ENCODE results near the gene LARP4B. TPM values are rescaled to one million over a fixed set of nuclear protein-coding genes. Genes with fewer than 3 reads are reported as not detected.

The LARP4B gene
- total RNA-seq, 4 donors from 2014 or later, result 68.6 to 113 (median 87.4) TPM

DNA sequence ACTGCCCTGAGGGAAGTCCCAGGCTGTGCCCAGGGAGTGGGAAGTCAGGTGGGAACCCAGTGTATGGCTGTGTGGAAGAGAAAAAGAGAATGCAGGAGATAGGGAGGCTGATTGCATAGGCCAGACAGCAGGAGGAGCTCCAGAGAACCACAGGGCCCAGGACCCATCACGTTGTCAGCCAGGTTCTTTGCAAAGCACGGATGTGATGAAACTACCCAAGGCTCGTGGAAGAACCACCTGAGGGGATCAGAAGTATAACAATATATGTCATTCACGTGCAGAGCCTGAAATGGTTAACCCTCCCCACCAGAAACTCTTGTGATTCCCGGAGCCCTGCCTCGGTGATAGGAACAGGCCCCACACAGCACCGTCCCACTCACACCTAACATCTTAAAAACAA lies 83.6 kb downstream of the LARP4B start:
- peaks cover 0 to 4% of the 10 kb centered on the region in 2 donors for H3K36me3 ChIP-seq
- no peak overlapping the region for H3K27ac ChIP-seq
- TF ChIP-seq POLR2A (IDR thresholded peaks at IDR 0.05), result no peak
- TF ChIP-seq, protein P1, sequence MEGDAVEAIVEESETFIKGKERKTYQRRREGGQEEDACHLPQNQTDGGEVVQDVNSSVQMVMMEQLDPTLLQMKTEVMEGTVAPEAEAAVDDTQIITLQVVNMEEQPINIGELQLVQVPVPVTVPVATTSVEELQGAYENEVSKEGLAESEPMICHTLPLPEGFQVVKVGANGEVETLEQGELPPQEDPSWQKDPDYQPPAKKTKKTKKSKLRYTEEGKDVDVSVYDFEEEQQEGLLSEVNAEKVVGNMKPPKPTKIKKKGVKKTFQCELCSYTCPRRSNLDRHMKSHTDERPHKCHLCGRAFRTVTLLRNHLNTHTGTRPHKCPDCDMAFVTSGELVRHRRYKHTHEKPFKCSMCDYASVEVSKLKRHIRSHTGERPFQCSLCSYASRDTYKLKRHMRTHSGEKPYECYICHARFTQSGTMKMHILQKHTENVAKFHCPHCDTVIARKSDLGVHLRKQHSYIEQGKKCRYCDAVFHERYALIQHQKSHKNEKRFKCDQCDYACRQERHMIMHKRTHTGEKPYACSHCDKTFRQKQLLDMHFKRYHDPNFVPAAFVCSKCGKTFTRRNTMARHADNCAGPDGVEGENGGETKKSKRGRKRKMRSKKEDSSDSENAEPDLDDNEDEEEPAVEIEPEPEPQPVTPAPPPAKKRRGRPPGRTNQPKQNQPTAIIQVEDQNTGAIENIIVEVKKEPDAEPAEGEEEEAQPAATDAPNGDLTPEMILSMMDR (IDR thresholded peaks at IDR 0.05), result no peak
- no peak for DNase-seq
- no peaks in the 10 kb centered on the region for H3K27me3 ChIP-seq
- intact Hi-C loops (cut with DNase I), result no loop called here
- peaks cover 28 to 43% of the 10 kb centered on the region in 2 donors for H3K4me1 ChIP-seq
- H3K4me3 ChIP-seq (replicated peaks in 1 of 3), result no peak overlapping the region
- 80 to 86% methylated on average over 7 of the region's 7 CpGs for WGBS, 2 donors
- H3K9me3 ChIP-seq, result no peaks in the 10 kb centered on the region

DNA sequence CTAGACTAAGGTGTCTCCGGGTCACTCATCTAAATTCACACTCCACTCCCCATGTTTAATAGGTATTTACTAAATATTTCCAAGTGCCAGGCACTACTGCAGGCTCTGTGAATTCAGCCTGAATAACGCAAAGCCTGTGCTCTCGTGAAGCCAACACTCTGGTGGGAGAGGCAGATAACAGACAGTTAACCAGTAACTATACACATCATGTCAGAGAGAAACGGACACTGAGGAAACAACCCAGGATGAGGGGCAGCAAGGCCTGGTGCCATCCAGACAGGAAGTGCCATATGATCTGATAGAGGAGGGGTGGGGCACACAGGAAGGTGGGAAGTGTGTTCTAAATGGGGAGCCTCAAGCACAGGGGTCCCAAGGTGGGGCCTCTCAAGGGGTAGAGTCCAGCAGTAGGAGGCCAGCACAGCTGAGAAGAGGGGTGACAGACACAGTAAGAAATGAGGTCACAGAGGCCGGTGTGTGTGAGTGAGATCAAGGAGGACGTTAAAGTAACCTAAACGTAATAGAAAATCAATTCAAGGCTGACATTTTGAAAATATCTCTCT lies 85.3 kb downstream of the LARP4B start:
- peak overlapping the region in 1 of 3 donors; percentile 57 for H3K27ac ChIP-seq
- TF ChIP-seq, protein P1 (IDR thresholded peaks at IDR 0.05), result no peak
- TF ChIP-seq POLR2A (IDR thresholded peaks at IDR 0.05), result no peak
- no peak overlapping the region for H3K4me3 ChIP-seq (replicated peaks in 1 of 3)
- H3K27me3 ChIP-seq, result no peaks in the 10 kb centered on the region
- DNase-seq, result no peak
- no peaks in the 10 kb centered on the region for H3K9me3 ChIP-seq
- peaks cover 28 to 43% of the 10 kb centered on the region in 2 donors for H3K4me1 ChIP-seq
- intact Hi-C loops (cut with DNase I), result no loop called here
- peaks cover 0 to 7% of the 10 kb centered on the region in 2 donors for H3K36me3 ChIP-seq
- 87 to 91% methylated on average over 7 of the region's 7 CpGs for WGBS, 2 donors

DNA sequence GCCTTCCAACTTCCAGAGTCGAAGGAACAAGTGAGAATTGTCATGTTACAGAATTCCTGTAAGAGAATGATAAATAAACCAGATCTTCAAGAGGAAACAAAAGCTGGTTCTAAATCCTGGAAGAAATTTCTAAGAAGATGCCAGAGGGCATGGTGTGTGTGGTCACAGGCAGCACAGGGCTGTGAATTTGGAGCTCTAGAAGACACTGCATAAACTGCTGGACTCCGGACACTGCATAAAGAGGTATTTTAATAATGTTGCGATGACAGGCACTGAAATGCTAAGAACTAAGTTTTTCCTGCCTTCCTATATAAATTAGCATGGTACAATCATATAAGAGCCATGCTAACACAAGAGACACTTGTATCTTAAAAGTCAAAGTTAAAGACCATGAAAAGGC lies 86.0 kb downstream of the LARP4B start:
- no peaks in the 10 kb centered on the region for H3K27me3 ChIP-seq
- no peak for DNase-seq
- WGBS, 2 donors, result 80 to 81% methylated on average over 3 of the region's 3 CpGs
- H3K4me3 ChIP-seq (replicated peaks in 1 of 3), result no peak overlapping the region
- peaks cover 28 to 43% of the 10 kb centered on the region in 2 donors for H3K4me1 ChIP-seq
- H3K27ac ChIP-seq, result peak overlapping the region in 2 of 3 donors; percentile 42 to 57
- peaks cover 0 to 7% of the 10 kb centered on the region in 2 donors for H3K36me3 ChIP-seq
- no peaks in the 10 kb centered on the region for H3K9me3 ChIP-seq
- TF ChIP-seq, protein P1 (IDR thresholded peaks at IDR 0.05), result no peak
- intact Hi-C loops (cut with DNase I), result no loop called here

DNA sequence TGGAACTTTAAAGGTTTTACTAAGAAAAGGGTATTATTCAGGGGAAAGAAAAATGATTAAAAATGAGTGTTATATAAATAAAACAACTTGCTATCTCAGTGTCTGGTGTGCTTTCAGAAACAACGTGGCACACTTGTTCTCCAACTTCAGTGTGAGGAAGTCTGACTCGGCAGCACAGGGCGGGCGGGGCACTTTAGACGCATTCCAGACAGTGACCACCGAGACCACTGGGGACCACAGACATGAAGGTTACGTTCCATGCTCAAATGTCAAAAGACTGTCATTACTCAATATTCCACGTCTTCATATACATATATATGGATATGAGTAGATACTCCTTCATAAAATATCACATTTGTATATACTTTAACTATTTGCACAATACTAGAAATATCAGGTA lies 87.0 kb downstream of the LARP4B start:
- Histone ChIP-seq H3K27me3 (no peaks in the 10 kb centered on the region), H3K36me3 (peaks cover 0 to 9% of the 10 kb centered on the region in 2 donors), H3K27ac (peak overlapping the region in 2 of 3 donors; percentile 22 to 57), H3K9me3 (no peaks in the 10 kb centered on the region), H3K4me1 (peaks cover 28 to 43% of the 10 kb centered on the region in 2 donors), H3K4me3 (replicated peaks in 1 of 3) (no peak overlapping the region)
- intact Hi-C loops (cut with DNase I), result no loop called here
- TF ChIP-seq, protein P1 (IDR thresholded peaks at IDR 0.05), result no peak
- no peak for TF ChIP-seq POLR2A (IDR thresholded peaks at IDR 0.05)
- DNase-seq, result no peak
- WGBS, 2 donors, result 66 to 77% methylated on average over 8 of the region's 8 CpGs

DNA sequence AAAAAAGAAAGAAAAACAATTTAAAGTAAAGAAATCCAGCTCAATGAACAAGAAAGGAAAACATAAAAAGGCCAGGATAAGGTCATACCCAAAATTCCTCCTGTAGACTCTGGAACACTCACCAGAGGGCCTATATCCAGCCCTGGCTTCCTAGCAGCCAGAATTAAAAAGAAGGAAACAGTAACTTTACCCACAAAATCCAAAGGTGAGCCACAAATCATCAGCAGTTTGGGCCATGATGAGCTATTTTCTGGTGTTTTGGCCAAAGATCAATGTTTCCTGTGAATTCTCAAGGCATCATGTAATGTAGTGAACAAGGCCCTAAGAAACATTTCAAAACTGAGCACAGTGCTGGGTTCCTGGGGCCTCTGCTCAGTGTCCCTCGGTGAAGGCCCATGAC lies 87.8 kb downstream of the LARP4B start:
- Histone ChIP-seq H3K27me3 (no peaks in the 10 kb centered on the region), H3K4me3 (replicated peaks in 1 of 3) (no peak overlapping the region), H3K9me3 (no peaks in the 10 kb centered on the region), H3K27ac (peak overlapping the region in 2 of 3 donors; percentile 22 to 75), H3K4me1 (peaks cover 28 to 43% of the 10 kb centered on the region in 2 donors), H3K36me3 (peaks cover 0 to 17% of the 10 kb centered on the region in 2 donors)
- 100% methylated on average over 1 of the region's 1 CpG for WGBS, 2 donors
- intact Hi-C loops (cut with DNase I), result no loop called here
- TF ChIP-seq, protein P1 (IDR thresholded peaks at IDR 0.05), result no peak
- TF ChIP-seq POLR2A (IDR thresholded peaks at IDR 0.05), result no peak
- DNase-seq, result no peak
